Transverse colon (tissue), 4 donors: ENCODE results near the gene FGA.

Experiments used
- CTCF ChIP-seq, 5 experiments: fragments of 200-600 bp in 3 of 5; fragments of 450-650 bp in 2 of 5; sonication (generic) in 3 of 5; IDR thresholded peaks; 1 replicate in 2 of 5; 2 replicates in 3 of 5; pipeline ENCODE4 v1.5.1; 2016 to 2017; ENCODE audit warnings: antibody characterized with exemption in 5 of 5, inconsistent platforms in 3 of 5, mild to moderate bottlenecking in 2 of 5, moderate library complexity in 1 of 5
- EP300 ChIP-seq: sonication (generic); formaldehyde crosslinking; IDR thresholded peaks from one replicate; pipeline ENCODE4 v1.6.1; 2017; ENCODE audit warnings: antibody characterized with exemption, low read depth
- POLR2A ChIP-seq: fragments of 450-650 bp; IDR thresholded peaks from one replicate; pipeline ENCODE4 v1.6.1; 2016; ENCODE audit warnings: antibody characterized with exemption, mild to moderate bottlenecking, moderate library complexity
- POLR2AphosphoS5 ChIP-seq, 3 donors: sonication (generic); formaldehyde crosslinking; IDR thresholded peaks; one replicate each; pipeline ENCODE4 v1.6.1; 2016; ENCODE audit warnings: antibody characterized with exemption in 3 of 3

GRCh38 chr4:154606728-154607723 is 16.5 kb upstream of the FGA start:
- no peak for TF ChIP-seq POLR2AphosphoS5 (IDR thresholded peaks at IDR 0.05)
- no peak for TF ChIP-seq CTCF (IDR thresholded peaks at IDR 0.05)
- no peak for TF ChIP-seq POLR2A
- no peak for TF ChIP-seq EP300
